H1 (cell line): Measurements from ENCODE around the gene C1RL. TPM values are rescaled to one million over a fixed set of nuclear protein-coding genes. Genes with fewer than 3 reads are reported as not detected.
"Not testable (repeated sequence)": the region's sequence is repeated elsewhere in the genome, so short reads cannot be mapped to it uniquely, and the experiment has no call there.

Source experiments
- CTCF ChIA-PET: fragments of 300-600 bp; sonication (Branson Sonifier 250); formaldehyde crosslinking; loops from one replicate; lab custom pipeline; 2021; ENCODE audit not compliant: partially characterized antibody; lab: Charles Lee
- POLR2A ChIA-PET: fragments of 300-600 bp; sonication (Branson Sonifier 250); formaldehyde crosslinking; loops from one replicate; lab custom pipeline; 2021; ENCODE audit warnings: inconsistent platforms; ENCODE audit not compliant: partially characterized antibody; lab: Charles Lee
- DNase-seq, 2 experiments: peaks; one replicate each; pipeline versions ENCODE4 v3.0.0 to v3.0.0-alpha.2; 2010 to 2022; ENCODE audit warnings: low spot score in 2 of 2, low read depth in 1 of 2, mixed read lengths in 1 of 2
- FAIRE-seq: peaks from 2 replicates; lab custom pipeline; 2011; peaks lifted over from hg19 to GRCh38; lab: Jason Lieb, UNC
- H2AFZ ChIP-seq: 2 replicates; pipeline ENCODE4 v1.8.1; 2012; ENCODE audit warnings: low read length, inconsistent platforms
- H2AK5ac ChIP-seq: 2 replicates; pipeline ENCODE4 v1.6.1; 2013; ENCODE audit warnings: low read depth, low read length
- H2BK120ac ChIP-seq: replicated peaks from 2 replicates; pipeline ENCODE3; 2013; ENCODE audit warnings: low read depth, low read length, inconsistent platforms
- H2BK12ac ChIP-seq: 2 replicates; pipeline ENCODE4 v1.6.1; 2013; ENCODE audit warnings: low read depth, low read length
- H2BK15ac ChIP-seq: 2 replicates; pipeline ENCODE4 v1.6.1; 2013; ENCODE audit warnings: low read length
- H2BK20ac ChIP-seq: 2 replicates; pipeline ENCODE4 v1.6.1; 2013; ENCODE audit warnings: low read length
- H2BK5ac ChIP-seq: 2 replicates; pipeline ENCODE4 v1.6.1; 2013; ENCODE audit warnings: low read depth, low read length
- H3K14ac ChIP-seq: 2 replicates; pipeline ENCODE4 v1.6.1; 2013; ENCODE audit warnings: inconsistent platforms; ENCODE audit not compliant: insufficient read length
- H3K18ac ChIP-seq: 2 replicates; pipeline ENCODE4 v1.6.1; 2013; ENCODE audit warnings: low read length; ENCODE audit errors: extremely low read depth
- H3K23ac ChIP-seq: 2 replicates; pipeline ENCODE4 v1.6.1; 2013; ENCODE audit warnings: inconsistent platforms; ENCODE audit not compliant: insufficient read length
- H3K23me2 ChIP-seq: 2 replicates; pipeline ENCODE4 v1.6.1; 2013; ENCODE audit warnings: low read depth, low read length
- H3K27ac ChIP-seq: 2 replicates; pipeline ENCODE4 v1.6.1; 2011; ENCODE audit warnings: low read depth, low read length, inconsistent platforms
- H3K27me3 ChIP-seq, 4 experiments: replicated peaks in 1 of 4; 1 replicate in 1 of 4; 2 replicates in 3 of 4; pipeline versions ENCODE4 v1.6.1 to v1.8.1; 2011 to 2013; ENCODE audit warnings: low read length in 3 of 4, mild to moderate bottlenecking in 3 of 4, inconsistent platforms in 2 of 4, mixed read lengths in 2 of 4, moderate library complexity in 1 of 4; ENCODE audit not compliant: control insufficient read depth in 3 of 4, insufficient read depth in 3 of 4; ENCODE audit errors: extremely low read depth in 1 of 4
- H3K36me3 ChIP-seq, 4 experiments: 2 replicates each; pipeline versions ENCODE4 v1.6.1 to v1.8.1; 2011 to 2013; ENCODE audit warnings: mild to moderate bottlenecking in 4 of 4, low read length in 3 of 4, moderate library complexity in 2 of 4, control low read depth in 1 of 4, inconsistent platforms in 1 of 4; ENCODE audit not compliant: insufficient read depth in 4 of 4, control insufficient read depth in 2 of 4
- H3K4ac ChIP-seq: replicated peaks from 2 replicates; pipeline ENCODE3; 2013; ENCODE audit warnings: low read length, low read depth, mixed read lengths, inconsistent platforms; ENCODE audit not compliant: insufficient read length
- H3K4me1 ChIP-seq, 4 experiments: replicated peaks in 1 of 4; 1 replicate in 1 of 4; 2 replicates in 3 of 4; pipeline versions ENCODE4 v1.6.1 to v1.8.1; 2011 to 2013; ENCODE audit warnings: low read length in 3 of 4, inconsistent platforms in 2 of 4, mixed read lengths in 1 of 4; ENCODE audit not compliant: insufficient read depth in 4 of 4, control insufficient read depth in 3 of 4
- H3K4me2 ChIP-seq, 2 experiments: 2 replicates each; pipeline versions ENCODE4 v1.6.1 to v1.8.1; 2011 to 2013; ENCODE audit warnings: low read depth in 2 of 2, low read length in 2 of 2, control low read depth in 1 of 2, inconsistent platforms in 1 of 2, mild to moderate bottlenecking in 1 of 2; ENCODE audit not compliant: insufficient read depth in 1 of 2
- H3K4me3 ChIP-seq, 4 experiments: fragments of 200-600, 300-600 bp in 1 of 4; sonication (generic), shearing (Covaris generic), sonication (Bioruptor Twin) in 1 of 4; 2 replicates each; pipeline versions ENCODE4 v1.5.1 to v1.8.1; 2011 to 2016; ENCODE audit warnings: low read length in 4 of 4, low read depth in 3 of 4, control low read depth in 2 of 4, inconsistent platforms in 2 of 4, mild to moderate bottlenecking in 2 of 4, mixed read lengths in 1 of 4, moderate library complexity in 1 of 4; ENCODE audit not compliant: insufficient read depth in 2 of 4; ENCODE audit errors: extremely low read depth in 1 of 4
- H3K56ac ChIP-seq: replicated peaks from 2 replicates; pipeline ENCODE3; 2013; ENCODE audit warnings: low read depth, mild to moderate bottlenecking, mixed read lengths, low read length, inconsistent platforms; ENCODE audit not compliant: insufficient read length
- H3K79me1 ChIP-seq: 2 replicates; pipeline ENCODE4 v1.6.1; 2013; ENCODE audit warnings: low read depth, low read length, control low read depth
- H3K79me2 ChIP-seq, 2 experiments: 2 replicates each; pipeline versions ENCODE4 v1.6.1 to v1.8.1; 2012 to 2013; ENCODE audit warnings: low read length in 2 of 2, mild to moderate bottlenecking in 2 of 2, inconsistent platforms in 1 of 2; ENCODE audit not compliant: insufficient read depth in 2 of 2, control insufficient read depth in 1 of 2
- H3K9ac ChIP-seq, 4 experiments: replicated peaks in 1 of 4; 1 replicate in 1 of 4; 2 replicates in 3 of 4; pipeline versions ENCODE4 v1.6.1 to v1.8.1; 2011 to 2013; ENCODE audit warnings: low read depth in 3 of 4, low read length in 3 of 4, control low read depth in 2 of 4, mild to moderate bottlenecking in 2 of 4, moderate library complexity in 2 of 4, inconsistent platforms in 1 of 4; ENCODE audit errors: extremely low read depth in 1 of 4
- H3K9me3 ChIP-seq, 2 experiments: 2 replicates each; pipeline versions ENCODE4 v1.6.1 to v1.8.1; 2012 to 2013; ENCODE audit warnings: mild to moderate bottlenecking in 2 of 2, moderate library complexity in 2 of 2, control low read depth in 1 of 2, inconsistent platforms in 1 of 2, low read depth in 1 of 2, low read length in 1 of 2, mixed read lengths in 1 of 2; ENCODE audit not compliant: insufficient read depth in 2 of 2
- H4K20me1 ChIP-seq, 2 experiments: replicated peaks in 1 of 2; 2 replicates each; pipeline versions ENCODE3 to v1.8.1; 2011 to 2013; ENCODE audit warnings: inconsistent platforms in 2 of 2, low read length in 2 of 2, mild to moderate bottlenecking in 1 of 2; ENCODE audit not compliant: insufficient read depth in 2 of 2, control insufficient read depth in 1 of 2
- H4K5ac ChIP-seq: 2 replicates; pipeline ENCODE4 v1.6.1; 2013; ENCODE audit warnings: low read length, low read depth, mixed read lengths, inconsistent platforms; ENCODE audit not compliant: insufficient read length
- H4K8ac ChIP-seq: 2 replicates; pipeline ENCODE4 v1.8.0; 2013; ENCODE audit warnings: mild to moderate bottlenecking, moderate library complexity, low read length, inconsistent platforms; ENCODE audit not compliant: insufficient read depth; ENCODE audit errors: extremely low read depth
- H4K91ac ChIP-seq: replicated peaks from 2 replicates; pipeline ENCODE3; 2013; ENCODE audit warnings: low read length, mixed read lengths, inconsistent platforms; ENCODE audit not compliant: insufficient read length
- CHD2 ChIP-seq: IDR thresholded peaks from 2 replicates; pipeline ENCODE4 v1.6.1; 2012; ENCODE audit warnings: low read length, improper control_type of control experiment
- EP300 ChIP-seq, 2 experiments: IDR thresholded peaks; 1 replicate in 1 of 2; 2 replicates in 1 of 2; pipeline ENCODE4 v1.6.1; 2011 to 2012; ENCODE audit warnings: low read depth in 2 of 2, low read length in 2 of 2, mild to moderate bottlenecking in 2 of 2, borderline replicate concordance in 1 of 2, inconsistent platforms in 1 of 2, moderate library complexity in 1 of 2
- HDAC2 ChIP-seq, 2 experiments: fragments of 300-600 bp in 1 of 2; sonication (generic) in 1 of 2; IDR thresholded peaks; 2 replicates each; pipeline ENCODE4 v1.6.1; 2011 to 2012; ENCODE audit warnings: low read depth in 2 of 2, low read length in 2 of 2, mild to moderate bottlenecking in 2 of 2, moderate library complexity in 2 of 2, borderline replicate concordance in 1 of 2, inconsistent platforms in 1 of 2
- PHF8 ChIP-seq: fragments of 200-600 bp; sonication (generic); conservative IDR thresholded peaks from 2 replicates; pipeline ENCODE4 v1.7.1; 2012; ENCODE audit warnings: low read depth, mild to moderate bottlenecking, inconsistent platforms, low read length, moderate library complexity
- RBBP5 ChIP-seq: IDR thresholded peaks from 2 replicates; pipeline ENCODE4 v1.7.1; 2012; ENCODE audit warnings: low read depth, mild to moderate bottlenecking, inconsistent platforms, low read length, moderate library complexity, borderline replicate concordance
- SP2 ChIP-seq: IDR thresholded peaks from 2 replicates; pipeline ENCODE4 v1.6.1; 2012; ENCODE audit warnings: mild to moderate bottlenecking, low read length, inconsistent platforms
- TCF12 ChIP-seq: IDR thresholded peaks from 2 replicates; pipeline ENCODE4 v1.6.1; 2011; ENCODE audit warnings: low read depth, mild to moderate bottlenecking, low read length
- YY1 ChIP-seq: IDR thresholded peaks from 2 replicates; pipeline ENCODE4 v1.6.1; 2011; ENCODE audit warnings: low read depth, mild to moderate bottlenecking, low read length
- WGBS, 2 experiments: shearing (Covaris generic) in 1 of 2; methylation state at CpG; one replicate each; pipeline versions ENCODE4 v1.1.6 to v1.1.7; 2013 to 2015; ENCODE audit warnings: low lambda C conversion rate in 2 of 2, mixed read lengths in 2 of 2, inconsistent platforms in 1 of 2, low coverage in 1 of 2, missing lambda C conversion rate in 1 of 2; ENCODE audit not compliant: insufficient replicate concordance in 2 of 2, insufficient coverage in 1 of 2, insufficient read length in 1 of 2; ENCODE audit errors: extremely low coverage in 1 of 2, missing lambda C conversion rate in 1 of 2; 5-methylcytosine and 5-hydroxymethylcytosine counted together
- polyA plus RNA-seq, 7 experiments: library from polyadenylated mRNA; depleted of rRNA in 3 of 7; stranded (reverse) in 5 of 7; unstranded in 2 of 7; fragments of >200 nt in 5 of 7; fragments of 200-250 nt in 2 of 7; gene quantifications; 1 replicate in 5 of 7; 2 replicates in 1 of 7; 4 replicates in 1 of 7; pipeline versions ENCODE4 v1.2.1 to v1.2.3, GENCODE V29; 2011 to 2013; ENCODE audit warnings: missing spikeins in 2 of 7, mixed read lengths in 2 of 7
- total RNA-seq: library from RNA; stranded (reverse); fragmentation: NEBNext Ultra II Directional; extraction: Animal tissue kit (Norgen Biotek cat#: 25700); gene quantifications from 2 replicates; pipeline ENCODE4 v1.2.1, GENCODE V29; 2021
- TF ChIP-seq, protein P1 (sequence below): IDR thresholded peaks from 2 replicates; pipeline ENCODE4 v1.6.1; 2012; ENCODE audit warnings: inconsistent platforms

Gene C1RL
- total and polyA plus RNA-seq, 2 of the 8 experiments (the other 6 are each of a cell fraction or from before 2014, with no cell fraction given) = 11.4 to 15.5 TPM

DNA sequence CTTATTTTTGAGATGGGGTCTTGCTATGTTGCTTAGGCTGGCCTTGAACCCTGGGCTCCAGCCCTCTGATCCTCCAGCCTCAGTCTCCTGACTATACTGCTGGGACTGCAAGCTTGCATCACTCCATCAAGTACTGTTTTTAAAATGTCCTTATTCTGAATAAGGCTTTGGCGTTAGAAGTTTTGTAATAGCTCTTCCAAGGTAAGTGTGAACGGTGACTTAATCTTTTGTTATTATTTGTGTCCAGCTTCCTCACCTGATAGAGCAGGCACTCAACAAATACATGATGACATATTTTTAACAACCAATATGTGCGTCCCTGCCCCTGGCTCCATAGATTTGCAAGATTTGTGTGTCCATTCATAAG lies 1.4 kb downstream of the C1RL start (continued):
- TF ChIP-seq HDAC2 (IDR thresholded peaks at IDR 0.05; ENCODE audit: borderline replicate concordance in 1 of 2, low read depth in 2 of 2, low read length in 2 of 2) = no peak
- TF ChIP-seq TCF12 = no peak
- TF ChIP-seq SP2 = no peak
- TF ChIP-seq PHF8 = no peak
- no peak for TF ChIP-seq RBBP5
- TF ChIP-seq, protein P1, sequence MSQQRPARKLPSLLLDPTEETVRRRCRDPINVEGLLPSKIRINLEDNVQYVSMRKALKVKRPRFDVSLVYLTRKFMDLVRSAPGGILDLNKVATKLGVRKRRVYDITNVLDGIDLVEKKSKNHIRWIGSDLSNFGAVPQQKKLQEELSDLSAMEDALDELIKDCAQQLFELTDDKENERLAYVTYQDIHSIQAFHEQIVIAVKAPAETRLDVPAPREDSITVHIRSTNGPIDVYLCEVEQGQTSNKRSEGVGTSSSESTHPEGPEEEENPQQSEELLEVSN = no peak
- TF ChIP-seq CHD2 = no peak
- no peak for TF ChIP-seq YY1
- no peak for TF ChIP-seq EP300 (IDR thresholded peaks at IDR 0.05; ENCODE audit: borderline replicate concordance in 1 of 2, low read depth in 2 of 2, low read length in 2 of 2)

DNA sequence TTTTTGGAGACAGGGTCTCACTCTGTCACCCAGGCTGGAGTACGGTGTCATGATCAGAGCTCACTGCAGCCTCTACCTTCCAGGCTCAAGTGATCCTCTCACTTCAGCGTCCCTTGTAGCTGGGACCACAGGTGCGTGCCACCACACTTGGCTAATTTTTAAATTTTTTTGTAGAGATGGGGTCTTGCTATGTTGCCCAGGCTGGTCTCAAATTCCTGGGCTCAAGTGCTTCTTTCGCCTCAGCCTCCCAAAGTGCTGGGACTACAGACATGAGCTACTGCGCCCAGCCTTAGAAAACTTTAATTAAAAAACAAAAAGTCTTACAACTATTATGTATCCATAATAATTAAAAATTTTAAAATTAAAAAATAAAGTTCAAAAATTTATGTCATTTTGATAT lies 1.8 kb downstream of the C1RL start:
- not testable (repeated sequence) for H2BK15ac ChIP-seq, H3K4ac ChIP-seq, H2BK20ac ChIP-seq, H3K9ac ChIP-seq, H2BK12ac ChIP-seq, H2BK5ac ChIP-seq, H3K56ac ChIP-seq, H2AFZ ChIP-seq, H4K5ac ChIP-seq, H4K20me1 ChIP-seq, H4K8ac ChIP-seq, DNase-seq, H3K4me1 ChIP-seq, H2AK5ac ChIP-seq, H3K27me3 ChIP-seq, H3K79me2 ChIP-seq, H3K18ac ChIP-seq, H3K79me1 ChIP-seq, H3K9me3 ChIP-seq, H3K36me3 ChIP-seq, H2BK120ac ChIP-seq, H3K14ac ChIP-seq, H4K91ac ChIP-seq, H3K27ac ChIP-seq, H3K23me2 ChIP-seq, H3K23ac ChIP-seq, H3K4me3 ChIP-seq, FAIRE-seq
- CTCF ChIA-PET = interaction anchor here (0.6 to 4.2 kb wide), 16 partner anchors 8 to 535 kb away, joined by 3 to 34 read pairs (median 8); partner anchors contain the start of genes C12orf57, C1R, LPCAT3 and RNU7-1
- POLR2A ChIA-PET = interaction anchor here (0.7 to 4.8 kb wide), 11 partner anchors 7 to 240 kb away, joined by 3 to 42 read pairs (median 14); partner anchors contain the start of genes C12orf57, C1R, C1S and RNU7-1
- 90% methylated on average over 5 of the region's 5 CpGs; no CpG with 5 or more reads in 1 of the 2 experiments for WGBS, 2 experiments
- H3K4me2 ChIP-seq = peak overlapping the region in 1 of 2 experiments; percentile 78; a peak in 1 of 4 replicates
